ENCODE measurements around the gene AGPAT3. TPM values are rescaled to one million over a fixed set of nuclear protein-coding genes. Genes with fewer than 3 reads are reported as not detected.

AGPAT3 gene
- total RNA-seq, 1 experiment from 2014 or later: 13.0 TPM

GRCh38 chr21:43984905-43985689 is 120.1 kb downstream of the AGPAT3 start:
- TF ChIP-seq CTCF (conservative IDR thresholded peaks at IDR 0.05): no peak

More at GRCh38 chr21:43984905-43985689, 120.1 kb downstream of the AGPAT3 start:
- no peaks in the 10 kb centered on the region for H3K27me3 ChIP-seq (ENCODE audit: insufficient read depth, low read length)
- no CpG with 5 or more reads among the region's 31 CpGs for WGBS (ENCODE audit: extremely low coverage, insufficient read length, low lambda C conversion rate)
- no peaks in the 10 kb centered on the region for H3K9me3 ChIP-seq (ENCODE audit: control insufficient read depth, low read depth, low read length)
- Mint-ChIP-seq H3K4me1 (peaks cover 20 to 24% of the 10 kb centered on the region in 2 experiments), H3K27ac (peak overlapping the region in 1 of 3 experiments; percentile 43; a peak in 3 of 7 replicates), H3K36me3 (ENCODE audit: insufficient read depth in 1 of 3, low read depth in 3 of 3) (no peaks in the 10 kb centered on the region), H3K27me3 (ENCODE audit: low read depth) (no peaks in the 10 kb centered on the region), H3K9me3 (no peaks in the 10 kb centered on the region), H3K4me3 (no peak overlapping the region)
- H3K14ac ChIP-seq (ENCODE audit: insufficient read depth, low read length): no peak overlapping the region
- no peaks in the 10 kb centered on the region for H3K79me2 ChIP-seq (ENCODE audit: insufficient read depth, low read length)
- no peak for DNase-seq
- H2BK120ac ChIP-seq (ENCODE audit: low read depth, low read length, poor library complexity, severe bottlenecking): no peak overlapping the region
- no peak overlapping the region for H3K4ac ChIP-seq (ENCODE audit: low read depth, low read length)
- H3K79me1 ChIP-seq (ENCODE audit: insufficient read depth, low read depth, low read length, poor library complexity, severe bottlenecking): no peaks in the 10 kb centered on the region
- no peak overlapping the region for H3K9ac ChIP-seq (ENCODE audit: extremely low read depth, insufficient read length, low read length)
- H2AK5ac ChIP-seq (ENCODE audit: insufficient read length, low read length): no peak overlapping the region
- H2AFZ ChIP-seq (ENCODE audit: low read length): no peak overlapping the region
- no peak overlapping the region for H2BK12ac ChIP-seq (ENCODE audit: insufficient read length, low read depth, low read length)
- no peak overlapping the region for H3K27ac ChIP-seq (ENCODE audit: insufficient read length, low read depth, low read length)
- H4K5ac ChIP-seq (ENCODE audit: insufficient read length, low read depth, low read length): no peak overlapping the region
- no peak overlapping the region for H2BK5ac ChIP-seq (ENCODE audit: insufficient read length, low read length)
- peak overlapping the region; percentile 95 for H3K4me2 ChIP-seq (ENCODE audit: insufficient read depth, insufficient read length, low read length)
- no peak overlapping the region for H3K56ac ChIP-seq (ENCODE audit: insufficient read length, low read depth, low read length)
- no peaks in the 10 kb centered on the region; the same call in 1 of the 2 replicates for H3K4me1 ChIP-seq (ENCODE audit: insufficient read depth, low read length)
- H4K91ac ChIP-seq (ENCODE audit: insufficient read length, low read depth, low read length): no peak overlapping the region
- H3T11ph ChIP-seq (ENCODE audit: low read length): no peak overlapping the region
- peak overlapping the region; percentile 51 for H4K8ac ChIP-seq (replicated peaks; ENCODE audit: insufficient read length, low read depth, low read length)
- H2BK20ac ChIP-seq (ENCODE audit: low read depth, low read length, poor library complexity, severe bottlenecking): no peak overlapping the region
- H3K23me2 ChIP-seq (ENCODE audit: insufficient read length, low read depth, low read length, poor library complexity, severe bottlenecking): peaks cover 3% of the 10 kb centered on the region
- H3K18ac ChIP-seq (ENCODE audit: insufficient read length, low read depth, low read length): no peak overlapping the region
- H3K23ac ChIP-seq (ENCODE audit: insufficient read length, low read depth, low read length): no peak overlapping the region
- H4K20me1 ChIP-seq (ENCODE audit: control insufficient read depth, insufficient read depth, insufficient read length): no peaks in the 10 kb centered on the region
- H2BK15ac ChIP-seq (ENCODE audit: low read depth, low read length): no peak overlapping the region
